ENCODE results near the gene STH.

The STH gene

DNA sequence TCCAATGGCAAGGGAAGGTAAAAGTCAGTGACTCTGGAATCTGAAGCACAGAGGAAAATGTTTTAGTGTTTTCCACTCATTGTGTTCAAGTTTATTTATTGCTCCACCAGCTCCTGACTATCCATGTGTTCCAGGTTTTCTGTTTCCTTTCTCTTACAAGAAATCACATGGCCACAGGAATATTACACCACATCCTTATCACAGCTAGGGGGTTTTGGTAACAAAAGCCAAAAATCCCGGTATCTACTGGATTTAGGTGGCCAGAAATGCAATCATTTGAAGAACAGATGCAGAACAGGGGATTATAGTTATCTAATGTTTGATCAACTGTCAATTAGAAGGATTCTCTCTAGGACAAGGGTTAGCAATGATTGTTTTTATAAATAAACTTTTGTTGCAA, 47.9 kb downstream of the STH start:
- no peaks in the 10 kb centered on the region for H4K20me1 ChIP-seq (ENCODE audit: insufficient read depth, low read length)
- H3K4me3 ChIP-seq (ENCODE audit: low read depth, low read length, poor library complexity, severe bottlenecking) = no peak overlapping the region
- no peak overlapping the region for H3K4me2 ChIP-seq (ENCODE audit: low read length)
- no peaks in the 10 kb centered on the region for H3K9me3 ChIP-seq (ENCODE audit: low read length)
- no peaks in the 10 kb centered on the region for H3F3A ChIP-seq (ENCODE audit: insufficient read depth, low read length)
- no peaks in the 10 kb centered on the region for H3K9me2 ChIP-seq (ENCODE audit: low read depth, low read length)
- no peak overlapping the region for H3K9ac ChIP-seq (ENCODE audit: low read length)
- no peaks in the 10 kb centered on the region for H3K27me3 ChIP-seq (ENCODE audit: insufficient read depth, low read length)
- TF ChIP-seq EZH2 (IDR thresholded peaks at IDR 0.05; ENCODE audit: borderline replicate concordance, low read length) = no peak
- TF ChIP-seq, protein P1, sequence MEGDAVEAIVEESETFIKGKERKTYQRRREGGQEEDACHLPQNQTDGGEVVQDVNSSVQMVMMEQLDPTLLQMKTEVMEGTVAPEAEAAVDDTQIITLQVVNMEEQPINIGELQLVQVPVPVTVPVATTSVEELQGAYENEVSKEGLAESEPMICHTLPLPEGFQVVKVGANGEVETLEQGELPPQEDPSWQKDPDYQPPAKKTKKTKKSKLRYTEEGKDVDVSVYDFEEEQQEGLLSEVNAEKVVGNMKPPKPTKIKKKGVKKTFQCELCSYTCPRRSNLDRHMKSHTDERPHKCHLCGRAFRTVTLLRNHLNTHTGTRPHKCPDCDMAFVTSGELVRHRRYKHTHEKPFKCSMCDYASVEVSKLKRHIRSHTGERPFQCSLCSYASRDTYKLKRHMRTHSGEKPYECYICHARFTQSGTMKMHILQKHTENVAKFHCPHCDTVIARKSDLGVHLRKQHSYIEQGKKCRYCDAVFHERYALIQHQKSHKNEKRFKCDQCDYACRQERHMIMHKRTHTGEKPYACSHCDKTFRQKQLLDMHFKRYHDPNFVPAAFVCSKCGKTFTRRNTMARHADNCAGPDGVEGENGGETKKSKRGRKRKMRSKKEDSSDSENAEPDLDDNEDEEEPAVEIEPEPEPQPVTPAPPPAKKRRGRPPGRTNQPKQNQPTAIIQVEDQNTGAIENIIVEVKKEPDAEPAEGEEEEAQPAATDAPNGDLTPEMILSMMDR (IDR thresholded peaks at IDR 0.05; ENCODE audit: low read length) = no peak
- H2AFZ ChIP-seq (ENCODE audit: low read length) = no peak overlapping the region
- H3K27ac ChIP-seq (ENCODE audit: low read depth, low read length, poor library complexity, severe bottlenecking) = no peak overlapping the region
- H3K4me1 ChIP-seq (ENCODE audit: insufficient read depth, low read length, severe bottlenecking) = no peaks in the 10 kb centered on the region
- H3K79me2 ChIP-seq (ENCODE audit: insufficient read depth, low read length) = no peaks in the 10 kb centered on the region
- peaks cover 86% of the 10 kb centered on the region for H3K36me3 ChIP-seq (ENCODE audit: insufficient read depth, low read length)

DNA sequence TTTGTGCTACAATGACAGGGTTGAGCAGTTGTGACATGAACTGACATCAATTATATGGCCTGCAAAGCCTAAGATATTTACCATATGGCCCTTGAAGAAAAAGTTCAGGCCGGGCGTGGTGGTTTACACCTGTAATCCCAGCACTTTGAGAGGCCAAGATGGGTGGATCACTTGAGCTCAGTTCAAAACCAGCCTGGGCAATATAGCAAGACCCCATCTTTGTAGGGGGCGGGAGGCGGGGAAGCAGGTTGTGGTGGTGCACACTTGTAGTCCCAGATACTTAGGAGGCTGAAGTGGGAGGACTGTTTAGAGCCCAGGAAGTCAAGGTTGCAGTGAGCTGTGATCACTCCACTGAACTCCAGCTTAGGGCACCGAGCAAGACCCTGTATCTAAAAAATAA, 48.3 kb downstream of the STH start:
- no peaks in the 10 kb centered on the region for H3K9me2 ChIP-seq (ENCODE audit: low read depth, low read length)
- no peaks in the 10 kb centered on the region for H3F3A ChIP-seq (ENCODE audit: insufficient read depth, low read length)
- H3K4me3 ChIP-seq (ENCODE audit: low read depth, low read length, poor library complexity, severe bottlenecking) = no peak overlapping the region
- no peak overlapping the region for H2AFZ ChIP-seq (ENCODE audit: low read length)
- H3K9me3 ChIP-seq (ENCODE audit: low read length) = no peaks in the 10 kb centered on the region
- no peaks in the 10 kb centered on the region for H3K79me2 ChIP-seq (ENCODE audit: insufficient read depth, low read length)
- no peak overlapping the region for H3K4me2 ChIP-seq (ENCODE audit: low read length)
- H3K36me3 ChIP-seq (ENCODE audit: insufficient read depth, low read length) = peaks cover 85% of the 10 kb centered on the region
- TF ChIP-seq, protein P1 (IDR thresholded peaks at IDR 0.05; ENCODE audit: low read length) = no peak
- TF ChIP-seq EZH2 (IDR thresholded peaks at IDR 0.05; ENCODE audit: borderline replicate concordance, low read length) = no peak
- no peaks in the 10 kb centered on the region for H3K4me1 ChIP-seq (ENCODE audit: insufficient read depth, low read length, severe bottlenecking)
- no peaks in the 10 kb centered on the region for H4K20me1 ChIP-seq (ENCODE audit: insufficient read depth, low read length)
- H3K27me3 ChIP-seq (ENCODE audit: insufficient read depth, low read length) = no peaks in the 10 kb centered on the region
- H3K9ac ChIP-seq (ENCODE audit: low read length) = no peak overlapping the region
- no peak overlapping the region for H3K27ac ChIP-seq (ENCODE audit: low read depth, low read length, poor library complexity, severe bottlenecking)

DNA sequence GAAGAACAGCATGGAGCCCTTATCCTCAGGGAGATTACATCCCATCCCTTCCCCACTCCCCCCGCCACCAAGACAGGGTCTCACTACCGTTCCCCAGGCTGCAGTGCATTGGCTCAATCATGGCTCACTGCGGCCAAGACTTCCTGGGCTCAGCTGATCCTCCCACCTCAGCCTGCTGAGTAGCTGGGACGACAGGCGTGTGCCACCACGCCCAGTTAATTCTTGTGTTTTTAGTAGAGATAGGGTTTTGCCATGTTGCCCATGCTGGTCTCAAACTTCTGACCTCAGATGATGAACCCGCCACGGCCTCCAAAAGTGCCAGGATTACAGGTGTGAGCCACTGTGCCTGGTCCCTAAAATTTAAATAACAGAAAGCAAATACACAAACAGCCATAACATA, 48.8 kb downstream of the STH start:
- no peaks in the 10 kb centered on the region for H3K9me3 ChIP-seq (ENCODE audit: low read length)

More for the DNA sequence above, 48.8 kb downstream of the STH start:
- TF ChIP-seq EZH2 (IDR thresholded peaks at IDR 0.05; ENCODE audit: borderline replicate concordance, low read length) = no peak
- TF ChIP-seq, protein P1 (IDR thresholded peaks at IDR 0.05; ENCODE audit: low read length) = no peak
- Histone ChIP-seq H3K9me2 (ENCODE audit: low read depth, low read length) (no peaks in the 10 kb centered on the region), H3K9ac (ENCODE audit: low read length) (no peak overlapping the region), H3K79me2 (ENCODE audit: insufficient read depth, low read length) (no peaks in the 10 kb centered on the region), H3K4me2 (ENCODE audit: low read length) (no peak overlapping the region), H3K36me3 (ENCODE audit: insufficient read depth, low read length) (peaks cover 81% of the 10 kb centered on the region), H3K27ac (ENCODE audit: low read depth, low read length, poor library complexity, severe bottlenecking) (no peak overlapping the region), H2AFZ (ENCODE audit: low read length) (no peak overlapping the region), H3F3A (ENCODE audit: insufficient read depth, low read length) (no peaks in the 10 kb centered on the region), H3K4me1 (ENCODE audit: insufficient read depth, low read length, severe bottlenecking) (no peaks in the 10 kb centered on the region), H3K27me3 (ENCODE audit: insufficient read depth, low read length) (no peaks in the 10 kb centered on the region), H4K20me1 (ENCODE audit: insufficient read depth, low read length) (no peaks in the 10 kb centered on the region), H3K4me3 (ENCODE audit: low read depth, low read length, poor library complexity, severe bottlenecking) (no peak overlapping the region)

All from OCI-LY1 (cell line).